ENCODE measurements around the gene GSC2.
A peak's percentile ranks its signal among the peaks of the same experiment; 100 is the strongest.

Gene GSC2, protein sequence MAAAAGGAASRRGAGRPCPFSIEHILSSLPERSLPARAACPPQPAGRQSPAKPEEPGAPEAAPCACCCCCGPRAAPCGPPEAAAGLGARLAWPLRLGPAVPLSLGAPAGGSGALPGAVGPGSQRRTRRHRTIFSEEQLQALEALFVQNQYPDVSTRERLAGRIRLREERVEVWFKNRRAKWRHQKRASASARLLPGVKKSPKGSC

GRCh38 chr22:19149991-19150390, at the start of gene GSC2:
Gene GSC2, minus strand, starts transcription at chr22:19150292. Its CDS starts 9 bp downstream, at chr22:19150283.
- no peak for DNase-seq

DNA sequence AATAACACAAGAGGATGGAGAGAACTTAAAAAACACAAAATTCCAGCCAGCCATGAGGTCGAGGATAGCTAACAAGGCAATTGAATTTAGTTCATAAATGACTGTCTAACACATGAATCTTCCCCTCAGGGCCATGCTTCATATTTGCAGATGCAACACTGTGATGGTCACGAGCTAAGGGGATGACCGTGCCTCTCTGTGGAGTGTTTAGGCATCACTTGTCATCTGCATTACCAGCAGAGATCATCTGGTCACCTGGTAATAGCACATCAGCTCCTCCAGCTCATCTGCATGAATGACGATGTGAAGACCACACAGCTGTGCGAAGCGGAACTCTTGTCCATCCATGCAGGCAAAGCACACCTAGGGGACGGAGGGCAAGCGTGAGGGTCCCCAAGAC, 49.4 kb upstream of the GSC2 start:
- DNase-seq: no peak

DNA sequence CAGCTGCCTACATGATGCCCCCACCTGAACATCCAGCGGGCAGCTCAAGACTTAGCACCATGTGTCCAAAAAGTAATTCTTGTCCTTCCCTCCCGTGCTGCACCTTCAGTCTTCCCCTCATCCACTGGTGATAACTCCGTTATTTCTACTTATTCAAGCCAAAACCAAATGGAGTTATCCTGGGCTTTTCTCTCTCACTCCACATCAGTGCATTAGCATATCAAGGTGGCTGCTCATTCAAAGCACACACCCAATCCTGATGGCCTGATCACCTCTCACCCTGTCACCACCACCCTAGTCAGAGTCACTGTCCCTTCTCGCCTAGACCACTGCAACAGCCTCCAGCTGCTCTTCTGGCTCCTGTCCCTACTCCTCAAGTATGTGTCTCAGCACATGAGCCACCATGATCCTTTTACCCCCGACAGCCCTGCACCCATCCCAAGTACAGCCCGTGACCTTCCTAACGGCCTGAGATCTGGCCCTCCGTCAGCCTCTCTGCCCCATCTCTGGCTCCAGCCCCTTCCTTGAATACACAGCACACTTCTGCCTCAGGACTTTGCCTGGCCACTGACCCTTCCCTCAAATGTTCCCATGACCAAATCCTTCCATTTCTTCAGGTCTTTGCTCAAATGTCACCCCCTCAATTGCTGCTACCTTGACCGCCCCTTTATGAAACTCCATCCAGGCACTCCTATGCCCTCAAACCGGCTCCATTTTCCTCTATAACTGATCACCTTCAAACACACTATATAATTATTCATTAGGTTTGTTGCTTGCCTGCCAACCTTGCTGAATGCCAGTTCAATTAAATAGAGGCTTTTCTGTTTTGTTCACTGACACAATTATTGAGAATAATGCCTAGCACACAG, 48.1 kb upstream of the GSC2 start:
- no peak for DNase-seq

GRCh38 chr22:19196841-19197612, 46.9 kb upstream of the GSC2 start:
- DNase-seq: no peak

- DNase-seq: peak; percentile 48
Measured at GRCh38 chr22:19195796-19196731, 46.0 kb upstream of the GSC2 start.

DNA sequence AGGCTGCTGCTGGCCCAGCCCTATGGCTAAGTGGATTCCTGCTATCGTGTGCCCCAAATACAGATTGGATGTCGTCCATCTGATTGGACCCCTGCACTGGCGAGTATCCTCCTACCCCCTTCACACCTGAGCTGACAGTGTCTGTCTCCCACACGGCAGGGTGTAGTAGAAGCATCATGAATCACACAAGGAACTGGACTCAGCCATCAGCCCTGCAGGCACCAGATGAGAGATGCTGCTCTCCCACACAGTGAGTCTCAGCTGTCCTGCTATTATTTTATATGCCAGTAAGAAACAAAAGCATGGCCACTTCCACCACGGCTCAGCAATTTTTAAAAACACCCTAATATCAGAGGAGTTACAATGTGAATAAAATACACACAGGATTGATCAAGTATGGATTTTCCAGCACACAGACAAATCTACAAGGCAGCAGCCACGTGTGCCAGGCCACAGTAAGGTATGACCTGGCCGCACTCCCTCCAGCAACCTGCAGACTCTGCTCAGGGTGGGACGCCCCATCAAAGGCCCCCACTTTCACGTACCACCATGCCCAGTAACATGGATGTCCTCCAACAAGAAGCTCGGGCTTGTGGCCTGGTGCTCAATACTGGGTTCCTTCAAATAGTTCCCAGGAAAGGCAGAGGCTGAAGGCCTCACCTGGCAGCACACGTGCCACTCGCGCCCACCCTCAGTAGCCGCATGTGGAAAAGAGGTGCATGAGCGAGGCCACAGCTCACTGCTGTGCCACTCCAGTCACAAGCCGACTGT, 44.9 kb upstream of the GSC2 start:
- no peak for DNase-seq

DNA sequence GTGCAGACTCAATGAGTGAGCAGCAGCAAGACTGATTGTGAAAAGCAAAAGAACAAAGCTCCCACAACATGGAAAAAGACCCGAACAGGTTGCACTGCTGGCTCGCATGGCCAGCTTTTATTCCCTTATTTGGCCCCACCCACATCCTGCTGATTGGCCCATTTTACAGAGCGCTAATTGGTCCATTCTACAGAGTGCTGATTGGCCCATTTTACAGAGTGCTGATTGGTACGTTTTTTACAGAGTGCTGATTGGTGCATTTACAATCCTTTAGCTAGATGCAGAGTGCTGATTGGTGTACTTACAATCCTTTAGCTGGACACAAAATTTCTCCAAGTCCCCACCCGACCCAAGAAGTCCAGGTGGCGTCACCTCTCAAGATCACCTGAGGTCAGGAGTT, 43.8 kb upstream of the GSC2 start:
- no peak for DNase-seq

DNA sequence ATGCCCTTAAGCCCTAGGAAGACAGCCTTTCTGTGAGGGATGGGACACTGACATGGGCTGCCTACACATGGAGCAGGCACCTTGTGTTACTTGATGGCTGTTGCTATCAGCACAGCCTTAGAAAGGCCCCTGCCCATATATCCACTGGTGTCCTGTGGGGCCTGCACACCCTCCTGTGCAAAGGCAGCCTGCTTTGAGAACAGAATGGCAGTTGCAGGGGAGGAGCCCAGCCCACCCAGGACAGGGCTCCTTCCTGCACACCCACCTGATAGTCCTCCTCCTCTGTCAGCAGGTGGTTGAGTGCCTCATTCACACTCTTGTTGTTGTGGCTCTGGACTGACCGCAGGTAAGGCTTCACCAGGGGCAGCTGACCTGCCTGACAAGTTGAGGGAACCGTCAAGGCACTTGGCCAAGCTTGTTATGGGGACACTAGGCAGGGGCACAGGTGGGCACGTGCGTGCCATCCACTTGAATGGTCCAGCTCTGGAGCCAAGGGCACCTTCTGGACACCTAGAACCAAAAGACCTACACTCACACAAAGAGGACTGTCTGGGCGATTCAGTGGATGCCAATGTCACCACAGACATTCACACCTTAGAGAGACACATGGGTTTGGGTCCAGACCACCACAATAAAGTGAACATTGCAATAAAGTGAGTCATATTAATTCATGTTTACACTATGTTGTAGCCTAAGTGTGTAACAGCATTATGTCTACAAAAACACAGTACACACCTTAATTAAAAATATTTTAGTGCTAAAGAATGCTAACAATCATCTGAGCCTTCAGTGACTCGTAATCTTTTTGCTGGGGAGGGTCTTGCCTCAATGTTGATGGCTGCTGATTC, 37.8 kb upstream of the GSC2 start:
- no peak for DNase-seq

- DNase-seq: no peak
Measured at GRCh38 chr22:19184276-19184997, 34.3 kb upstream of the GSC2 start.

GRCh38 chr22:19183216-19183615, 33.1 kb upstream of the GSC2 start:
- no peak for DNase-seq

GRCh38 chr22:19182472-19183157, 32.5 kb upstream of the GSC2 start:
- no peak for DNase-seq

GRCh38 chr22:19181786-19182471, 31.8 kb upstream of the GSC2 start:
- DNase-seq: no peak

GRCh38 chr22:19180740-19181410, 30.8 kb upstream of the GSC2 start:
- DNase-seq: no peak

GRCh38 chr22:19180234-19180633, 30.1 kb upstream of the GSC2 start:
- DNase-seq: no peak

GRCh38 chr22:19179497-19180048, 29.5 kb upstream of the GSC2 start:
- peak; percentile 92 for DNase-seq

GRCh38 chr22:19178657-19179496, 28.8 kb upstream of the GSC2 start, which contains the start of gene SLC25A1:
Gene SLC25A1, minus strand, starts transcription at chr22:19178736. Its CDS starts 63 bp downstream, at chr22:19178673.
- DNase-seq: peak; percentile 94
